Gastroesophageal sphincter (tissue), 3 donors: ENCODE data around the gene LENEP.
A peak's percentile ranks its signal among the peaks of the same experiment; 100 is the strongest.

ENCODE experiments used
- POLR2A ChIP-seq, 2 donors: fragments of 450-650 bp; IDR thresholded peaks; one replicate each; pipeline ENCODE4 v1.6.1; 2017; ENCODE audit warnings: antibody characterized with exemption in 2 of 2, mild to moderate bottlenecking in 2 of 2, moderate library complexity in 1 of 2
- POLR2AphosphoS5 ChIP-seq: sonication (generic); formaldehyde crosslinking; IDR thresholded peaks from one replicate; pipeline ENCODE4 v1.6.1; 2017; ENCODE audit warnings: antibody characterized with exemption
- TF ChIP-seq, protein P1 (sequence below), 4 experiments: fragments of 200-600 bp in 2 of 4; fragments of 450-650 bp in 2 of 4; sonication (generic) in 1 of 4; IDR thresholded peaks; one replicate each; pipeline ENCODE4 v1.5.1; 2017 to 2019; ENCODE audit warnings: antibody characterized with exemption in 4 of 4, mild to moderate bottlenecking in 2 of 4, moderate library complexity in 2 of 4

- TF ChIP-seq, protein P1, sequence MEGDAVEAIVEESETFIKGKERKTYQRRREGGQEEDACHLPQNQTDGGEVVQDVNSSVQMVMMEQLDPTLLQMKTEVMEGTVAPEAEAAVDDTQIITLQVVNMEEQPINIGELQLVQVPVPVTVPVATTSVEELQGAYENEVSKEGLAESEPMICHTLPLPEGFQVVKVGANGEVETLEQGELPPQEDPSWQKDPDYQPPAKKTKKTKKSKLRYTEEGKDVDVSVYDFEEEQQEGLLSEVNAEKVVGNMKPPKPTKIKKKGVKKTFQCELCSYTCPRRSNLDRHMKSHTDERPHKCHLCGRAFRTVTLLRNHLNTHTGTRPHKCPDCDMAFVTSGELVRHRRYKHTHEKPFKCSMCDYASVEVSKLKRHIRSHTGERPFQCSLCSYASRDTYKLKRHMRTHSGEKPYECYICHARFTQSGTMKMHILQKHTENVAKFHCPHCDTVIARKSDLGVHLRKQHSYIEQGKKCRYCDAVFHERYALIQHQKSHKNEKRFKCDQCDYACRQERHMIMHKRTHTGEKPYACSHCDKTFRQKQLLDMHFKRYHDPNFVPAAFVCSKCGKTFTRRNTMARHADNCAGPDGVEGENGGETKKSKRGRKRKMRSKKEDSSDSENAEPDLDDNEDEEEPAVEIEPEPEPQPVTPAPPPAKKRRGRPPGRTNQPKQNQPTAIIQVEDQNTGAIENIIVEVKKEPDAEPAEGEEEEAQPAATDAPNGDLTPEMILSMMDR (IDR thresholded peaks at IDR 0.05): no peak
- TF ChIP-seq POLR2AphosphoS5: peak; percentile 78
- TF ChIP-seq POLR2A (IDR thresholded peaks at IDR 0.05): no peak
Observed at GRCh38 chr1:154982897-154983648, 10.3 kb upstream of the LENEP start, which contains the start of gene FLAD1.
